Vagina (tissue), 2 donors: ENCODE data around the gene AFAP1. TPM values are rescaled to one million over a fixed set of nuclear protein-coding genes. Genes with fewer than 3 reads are reported as not detected.

Experiments used
- DNase-seq, 2 donors: peaks; one replicate each; pipeline ENCODE4 v3.0.0-alpha.2; 2017; ENCODE audit errors: extremely low spot score in 2 of 2
- H3K27ac ChIP-seq: fragments of 200-600 bp; sonication (generic); one replicate; pipeline ENCODE4 v1.5.1; 2019
- H3K27me3 ChIP-seq: fragments of 200-600 bp; sonication (generic); one replicate; pipeline ENCODE4 v1.5.1; 2019
- H3K36me3 ChIP-seq, 2 donors: fragments of 200-600 bp; sonication (generic); one replicate each; pipeline ENCODE4 v1.5.1; 2017 to 2019
- H3K4me1 ChIP-seq: fragments of 200-600 bp; sonication (generic); one replicate; pipeline ENCODE4 v1.5.1; 2019
- H3K4me3 ChIP-seq, 2 donors: fragments of 200-600 bp; sonication (generic); 1 replicate in 1 of 2; 2 replicates in 1 of 2; pipeline ENCODE4 v1.5.1; 2016 to 2019
- H3K9me3 ChIP-seq: fragments of 200-600 bp; sonication (generic); one replicate; pipeline ENCODE4 v1.5.1; 2019
- POLR2A ChIP-seq, 2 donors: fragments of 450-650 bp; IDR thresholded peaks; one replicate each; pipeline ENCODE4 v1.6.1; 2017; ENCODE audit warnings: antibody characterized with exemption in 2 of 2, mild to moderate bottlenecking in 2 of 2, moderate library complexity in 2 of 2
- POLR2AphosphoS5 ChIP-seq, 2 donors: sonication (generic); formaldehyde crosslinking; IDR thresholded peaks; one replicate each; pipeline ENCODE4 v1.9.0; 2017; ENCODE audit warnings: antibody characterized with exemption in 2 of 2, mild to moderate bottlenecking in 2 of 2, low read depth in 1 of 2; ENCODE audit not compliant: insufficient read depth in 1 of 2
- intact Hi-C: fragments of 100-400 bp; cut with DNase I; formaldehyde crosslinking; loops from one replicate; pipeline ENCODE4 v1.15.1; 2023
- total RNA-seq: library from RNA; depleted of rRNA; stranded (reverse); fragments of >200 nt; gene quantifications from one replicate; pipeline ENCODE4 v1.2.3, GENCODE V29; 2016
- TF ChIP-seq, protein P1 (sequence below), 3 experiments: fragments of 450-650 bp in 2 of 3; fragments of 200-600 bp in 1 of 3; sonication (generic) in 1 of 3; IDR thresholded peaks; one replicate each; pipeline ENCODE4 v1.5.1; 2017 to 2019; ENCODE audit warnings: antibody characterized with exemption in 3 of 3, mild to moderate bottlenecking in 2 of 3, moderate library complexity in 2 of 3

AFAP1 gene
- total RNA-seq, 1 donor from 2014 or later: 20.4 TPM

DNA sequence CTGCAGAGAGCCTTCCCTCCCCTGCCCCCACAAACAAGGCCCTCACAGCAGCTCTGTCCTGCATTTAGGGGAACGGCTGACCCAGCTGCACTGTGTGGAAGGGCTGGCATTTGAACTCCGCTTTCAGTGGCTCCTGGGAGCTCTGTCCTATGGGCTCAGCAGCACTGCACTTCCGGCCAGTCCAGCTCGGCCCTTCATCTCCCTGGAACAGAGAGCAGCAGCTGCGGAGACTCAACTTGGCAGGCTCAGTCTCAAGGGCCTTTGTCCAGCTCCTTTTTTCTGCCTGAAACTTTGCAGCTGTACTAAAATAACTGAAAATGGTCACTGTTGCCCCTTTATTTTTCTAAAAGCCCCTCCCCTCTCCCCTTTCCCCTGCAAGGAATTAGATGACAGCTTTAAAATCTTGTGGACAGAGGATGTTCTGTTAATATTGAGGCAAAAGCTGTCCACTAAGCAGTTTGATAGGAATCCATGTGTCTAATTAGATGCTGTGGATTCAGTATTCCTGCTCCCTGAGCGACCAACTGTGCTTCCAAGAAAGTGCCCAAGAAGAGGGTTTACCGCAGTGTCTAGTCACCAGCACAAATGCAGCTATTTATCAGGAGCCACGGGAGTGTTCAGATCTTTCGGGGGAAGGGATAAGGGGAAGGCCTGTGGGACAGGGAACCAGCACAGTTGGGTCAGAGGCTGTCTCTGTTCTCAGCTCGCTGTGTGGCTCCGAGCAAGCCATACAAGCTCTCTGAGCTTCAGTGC is 133.1 kb downstream of the AFAP1 start:
- Histone ChIP-seq H3K4me1 (peaks cover 25% of the 10 kb centered on the region), H3K9me3 (no peaks in the 10 kb centered on the region), H3K4me3 (no peak overlapping the region), H3K27ac (peak overlapping the region; percentile 78), H3K27me3 (no peaks in the 10 kb centered on the region), H3K36me3 (no peaks in the 10 kb centered on the region)
- DNase-seq: no peak
- intact Hi-C loops: loop anchor here (5.0 to 10.0 kb wide), 2 partner anchors 36 to 128 kb away; partner anchors contain the start of gene AFAP1
- peak; percentile 16 to 68 for TF ChIP-seq POLR2AphosphoS5 (IDR thresholded peaks at IDR 0.05; ENCODE audit: insufficient read depth in 1 of 2, low read depth in 1 of 2)
- TF ChIP-seq, protein P1, sequence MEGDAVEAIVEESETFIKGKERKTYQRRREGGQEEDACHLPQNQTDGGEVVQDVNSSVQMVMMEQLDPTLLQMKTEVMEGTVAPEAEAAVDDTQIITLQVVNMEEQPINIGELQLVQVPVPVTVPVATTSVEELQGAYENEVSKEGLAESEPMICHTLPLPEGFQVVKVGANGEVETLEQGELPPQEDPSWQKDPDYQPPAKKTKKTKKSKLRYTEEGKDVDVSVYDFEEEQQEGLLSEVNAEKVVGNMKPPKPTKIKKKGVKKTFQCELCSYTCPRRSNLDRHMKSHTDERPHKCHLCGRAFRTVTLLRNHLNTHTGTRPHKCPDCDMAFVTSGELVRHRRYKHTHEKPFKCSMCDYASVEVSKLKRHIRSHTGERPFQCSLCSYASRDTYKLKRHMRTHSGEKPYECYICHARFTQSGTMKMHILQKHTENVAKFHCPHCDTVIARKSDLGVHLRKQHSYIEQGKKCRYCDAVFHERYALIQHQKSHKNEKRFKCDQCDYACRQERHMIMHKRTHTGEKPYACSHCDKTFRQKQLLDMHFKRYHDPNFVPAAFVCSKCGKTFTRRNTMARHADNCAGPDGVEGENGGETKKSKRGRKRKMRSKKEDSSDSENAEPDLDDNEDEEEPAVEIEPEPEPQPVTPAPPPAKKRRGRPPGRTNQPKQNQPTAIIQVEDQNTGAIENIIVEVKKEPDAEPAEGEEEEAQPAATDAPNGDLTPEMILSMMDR (IDR thresholded peaks at IDR 0.05): no peak

DNA sequence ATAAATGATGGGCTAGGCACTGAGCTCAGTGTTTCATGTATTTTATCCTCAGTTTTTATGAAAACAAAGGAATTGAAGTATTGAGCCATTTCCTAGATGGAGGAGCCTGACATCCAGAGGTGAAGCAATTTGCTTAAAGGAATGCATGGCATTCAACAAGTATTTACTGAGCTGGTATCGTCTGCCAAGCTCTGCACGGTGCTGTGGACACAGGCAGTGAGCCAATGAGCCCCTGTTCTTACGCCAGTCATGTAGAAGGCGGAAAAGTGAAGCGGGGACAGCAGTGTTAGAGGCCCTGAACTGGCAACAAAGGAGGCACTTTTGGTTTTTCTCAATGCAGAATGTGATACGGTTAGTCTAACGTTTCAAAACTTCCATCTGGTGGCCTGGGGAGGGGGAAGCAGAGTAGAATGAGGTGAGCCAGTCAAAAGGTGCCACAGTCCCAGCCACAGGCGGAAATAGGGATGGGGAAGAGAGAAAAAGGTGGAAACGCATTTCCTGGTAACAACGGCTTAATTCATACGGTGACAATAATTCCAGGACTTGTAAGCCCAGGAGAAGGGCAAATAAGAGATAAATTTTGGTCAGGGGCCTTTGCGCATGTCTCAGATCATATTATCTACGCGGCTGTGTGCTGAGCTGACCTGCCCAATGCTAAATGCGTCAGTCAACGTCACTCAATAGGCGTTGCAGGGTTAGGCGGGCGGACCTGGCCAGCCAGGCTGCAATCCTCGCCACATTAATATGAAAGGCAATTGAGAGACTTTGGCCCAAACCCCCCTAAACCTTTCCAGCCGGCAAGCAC is 133.9 kb downstream of the AFAP1 start:
- H3K27ac ChIP-seq: peak overlapping the region; percentile 78
- intact Hi-C loops: loop anchor here (5.0 to 10.0 kb wide), 2 partner anchors 37 to 129 kb away; partner anchors contain the start of gene AFAP1
- no peak for DNase-seq

DNA sequence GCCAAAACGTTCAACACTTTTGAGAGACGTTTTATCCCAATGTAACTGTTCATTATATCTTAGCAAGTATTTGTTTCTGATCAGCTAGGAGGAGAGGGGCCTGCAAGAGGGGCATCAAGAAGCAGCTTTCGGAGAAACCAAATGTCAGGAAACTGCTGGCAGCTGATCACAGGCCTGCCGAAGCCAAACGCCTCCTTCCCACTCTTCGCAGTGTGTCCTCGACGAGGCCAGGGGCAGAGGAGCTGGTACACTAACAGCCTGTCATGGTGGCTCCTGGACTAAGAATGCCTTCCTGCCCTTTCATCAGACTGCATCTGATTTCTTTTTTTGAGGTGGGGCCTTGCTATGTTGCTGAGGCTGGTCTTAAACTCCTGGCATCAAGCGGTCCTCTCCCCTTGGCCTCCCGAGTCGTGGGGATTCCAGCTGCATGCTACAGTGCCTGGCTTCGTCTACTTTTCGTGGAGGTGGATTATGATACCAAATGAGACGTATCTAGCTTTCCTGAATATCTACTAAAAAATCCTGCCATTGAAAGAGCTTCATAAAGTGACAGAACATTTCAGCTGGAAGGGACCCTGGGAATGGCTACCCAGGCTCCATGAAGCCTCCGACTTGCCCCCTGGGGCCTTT is 134.8 kb downstream of the AFAP1 start:
- H3K4me3 ChIP-seq: no peak overlapping the region
- intact Hi-C loops: loop anchor here (5.0 to 10.0 kb wide), 4 partner anchors 37 to 182 kb away; partner anchors contain the start of gene AFAP1
- peaks cover 25% of the 10 kb centered on the region for H3K4me1 ChIP-seq
- DNase-seq: no peak
- no peaks in the 10 kb centered on the region for H3K27me3 ChIP-seq
- TF ChIP-seq, protein P1 (IDR thresholded peaks at IDR 0.05): no peak
- TF ChIP-seq POLR2AphosphoS5 (IDR thresholded peaks at IDR 0.05; ENCODE audit: insufficient read depth in 1 of 2, low read depth in 1 of 2) (no peak), POLR2A (IDR thresholded peaks at IDR 0.05) (no peak)
- no peaks in the 10 kb centered on the region for H3K9me3 ChIP-seq
- peaks cover 4 to 8% of the 10 kb centered on the region in 2 donors for H3K36me3 ChIP-seq
- H3K27ac ChIP-seq: no peak overlapping the region

More for the DNA sequence above, 133.9 kb downstream of the AFAP1 start:
- no peak for TF ChIP-seq POLR2A (IDR thresholded peaks at IDR 0.05)
- TF ChIP-seq POLR2AphosphoS5 (IDR thresholded peaks at IDR 0.05; ENCODE audit: insufficient read depth in 1 of 2, low read depth in 1 of 2): no peak
- TF ChIP-seq, protein P1 (IDR thresholded peaks at IDR 0.05): no peak
- peaks cover 25% of the 10 kb centered on the region for H3K4me1 ChIP-seq
- no peaks in the 10 kb centered on the region for H3K36me3 ChIP-seq
- H3K27me3 ChIP-seq: no peaks in the 10 kb centered on the region
- no peak overlapping the region for H3K4me3 ChIP-seq
- no peaks in the 10 kb centered on the region for H3K9me3 ChIP-seq

DNA sequence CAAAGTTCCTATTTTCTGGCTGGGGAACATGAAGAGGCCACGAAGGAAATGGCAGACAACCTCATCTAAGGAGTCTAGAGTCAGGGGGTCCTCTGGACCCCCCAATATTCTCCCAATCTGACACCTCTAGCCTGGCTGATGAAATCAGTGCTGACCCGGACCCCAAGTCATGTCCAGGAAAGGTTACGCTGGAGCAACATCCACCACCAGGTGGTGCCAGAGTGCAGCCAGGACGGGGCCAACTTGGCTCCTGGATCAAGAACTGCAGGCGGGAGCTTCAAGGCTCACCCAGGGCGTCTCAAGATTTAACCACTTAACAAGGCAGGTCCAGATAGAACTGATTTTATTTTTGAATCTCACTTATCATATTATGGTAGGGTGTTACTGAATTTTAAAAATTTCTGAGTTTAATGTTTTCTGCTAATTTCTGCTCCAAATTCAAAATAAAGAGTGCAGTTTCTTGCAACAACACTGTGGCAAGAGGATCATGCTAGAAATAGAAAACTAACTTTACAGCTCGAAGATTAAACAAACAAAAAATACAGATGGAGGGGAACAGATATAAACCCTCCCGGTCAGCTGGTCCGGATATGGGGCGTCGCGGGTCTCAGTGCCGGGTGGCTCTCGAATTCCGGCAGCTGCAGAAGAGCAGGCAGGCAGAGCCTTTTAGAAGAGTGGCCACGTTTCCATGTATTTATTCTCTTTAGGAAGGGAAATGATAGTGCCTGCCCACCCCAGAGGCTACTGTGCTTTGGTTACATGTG is 135.5 kb downstream of the AFAP1 start:
- DNase-seq: no peak
- Histone ChIP-seq H3K36me3 (peaks cover 4 to 15% of the 10 kb centered on the region in 2 donors), H3K4me3 (no peak overlapping the region), H3K27ac (no peak overlapping the region), H3K27me3 (no peaks in the 10 kb centered on the region), H3K9me3 (no peaks in the 10 kb centered on the region), H3K4me1 (peaks cover 25% of the 10 kb centered on the region)
- intact Hi-C loops: loop anchor here (5.0 to 10.0 kb wide), 3 partner anchors 42 to 183 kb away; partner anchors contain the start of gene AFAP1
- no peak for TF ChIP-seq POLR2A (IDR thresholded peaks at IDR 0.05)
- TF ChIP-seq POLR2AphosphoS5 (IDR thresholded peaks at IDR 0.05; ENCODE audit: insufficient read depth in 1 of 2, low read depth in 1 of 2): peak; percentile 16 to 24
- TF ChIP-seq, protein P1 (IDR thresholded peaks at IDR 0.05): peak; percentile 91 to 96 (median 93)
